Gastroesophageal sphincter (tissue), 3 donors: Measurements from ENCODE around the gene GABBR2.

Experiments
- CTCF ChIP-seq, 4 experiments: fragments of 200-600 bp in 2 of 4; fragments of 450-650 bp in 2 of 4; sonication (generic) in 1 of 4; IDR thresholded peaks; one replicate each; pipeline ENCODE4 v1.5.1; 2017 to 2019; ENCODE audit warnings: antibody characterized with exemption in 4 of 4, mild to moderate bottlenecking in 2 of 4, moderate library complexity in 2 of 4
- EP300 ChIP-seq: sonication (generic); formaldehyde crosslinking; IDR thresholded peaks from one replicate; pipeline ENCODE4 v1.6.1; 2017; ENCODE audit warnings: antibody characterized with exemption, mild to moderate bottlenecking
- POLR2A ChIP-seq, 2 donors: fragments of 450-650 bp; IDR thresholded peaks; one replicate each; pipeline ENCODE4 v1.6.1; 2017; ENCODE audit warnings: antibody characterized with exemption in 2 of 2, mild to moderate bottlenecking in 2 of 2, moderate library complexity in 1 of 2
- POLR2AphosphoS5 ChIP-seq: sonication (generic); formaldehyde crosslinking; IDR thresholded peaks from one replicate; pipeline ENCODE4 v1.6.1; 2017; ENCODE audit warnings: antibody characterized with exemption

DNA sequence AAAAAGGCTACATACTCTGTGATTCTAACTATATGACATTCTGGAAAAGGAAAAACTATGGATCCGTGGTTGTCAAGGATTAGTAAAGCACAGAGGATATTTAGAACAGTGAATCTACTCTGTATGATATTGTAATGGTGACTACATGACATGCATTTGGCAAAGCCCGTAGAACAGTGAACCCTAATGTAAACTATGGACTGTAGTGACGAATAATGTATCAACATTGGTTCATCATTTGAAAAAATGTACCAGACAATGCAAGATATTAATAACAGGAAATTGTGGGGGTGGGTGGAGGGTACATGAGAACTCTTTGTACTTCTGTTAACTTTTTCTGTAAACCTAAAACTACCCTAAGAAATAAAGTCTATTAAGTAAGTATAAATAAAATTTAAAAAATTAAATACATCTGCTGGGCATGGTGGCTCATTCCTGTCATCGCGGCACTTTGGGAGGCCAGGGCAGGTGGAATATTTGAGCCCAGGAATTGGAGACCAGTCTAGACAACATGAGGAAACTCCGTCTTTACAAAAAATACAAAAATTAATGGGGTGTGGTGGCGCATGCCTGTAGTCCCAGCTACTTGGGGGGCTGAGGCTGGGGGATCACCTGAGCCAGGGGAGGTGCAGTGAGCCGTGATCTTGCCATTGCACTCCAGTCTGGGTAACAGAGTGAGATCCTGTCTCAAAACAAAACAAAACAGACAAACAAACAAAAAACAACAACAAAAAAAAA is 351.6 kb downstream of the GABBR2 start:
- TF ChIP-seq POLR2A (IDR thresholded peaks at IDR 0.05): no peak
- no peak for TF ChIP-seq CTCF (IDR thresholded peaks at IDR 0.05)
- no peak for TF ChIP-seq POLR2AphosphoS5
- TF ChIP-seq EP300: no peak
